OCI-LY1 (cell line): Measurements from ENCODE around the gene FXYD6.

Experiments
- H2AFZ ChIP-seq: fragments of 200-600 bp; sonication (generic), shearing (Covaris generic); 2 replicates; pipeline ENCODE4 v1.6.0; 2014; ENCODE audit warnings: antibody characterized with exemption, mild to moderate bottlenecking, low read length
- H3F3A ChIP-seq: fragments of 200-600 bp; sonication (generic), shearing (Covaris generic); 2 replicates; pipeline ENCODE4 v1.6.0; 2014; ENCODE audit warnings: mild to moderate bottlenecking, antibody characterized with exemption, low read length, moderate library complexity; ENCODE audit not compliant: insufficient read depth
- H3K27ac ChIP-seq: fragments of 200-600 bp; sonication (generic); 2 replicates; pipeline ENCODE4 v1.5.1; 2014; ENCODE audit warnings: low read length, mixed run types, mild to moderate bottlenecking, low read depth; ENCODE audit not compliant: poor library complexity, severe bottlenecking
- H3K27me3 ChIP-seq: fragments of 200-600 bp; sonication (generic); 2 replicates; pipeline ENCODE4 v1.6.0; 2014; ENCODE audit warnings: antibody characterized with exemption, mild to moderate bottlenecking, low read length, moderate library complexity; ENCODE audit not compliant: insufficient read depth
- H3K36me3 ChIP-seq: fragments of 200-600 bp; sonication (generic); 2 replicates; pipeline ENCODE4 v1.6.1; 2014; ENCODE audit warnings: mild to moderate bottlenecking, antibody characterized with exemption, low read length, moderate library complexity, mixed read lengths; ENCODE audit not compliant: insufficient read depth
- H3K4me1 ChIP-seq: fragments of 200-600 bp; sonication (generic); 2 replicates; pipeline ENCODE4 v1.5.1; 2014; ENCODE audit warnings: mild to moderate bottlenecking, low read length, moderate library complexity; ENCODE audit not compliant: insufficient read depth, severe bottlenecking
- H3K4me2 ChIP-seq: fragments of 200-600 bp; sonication (generic), shearing (Covaris generic); 2 replicates; pipeline ENCODE4 v1.6.1; 2014; ENCODE audit warnings: low read length
- H3K4me3 ChIP-seq: fragments of 200-600 bp; sonication (generic); 2 replicates; pipeline ENCODE4 v1.5.1; 2014; ENCODE audit warnings: low read length, low read depth, mild to moderate bottlenecking, mixed read lengths; ENCODE audit not compliant: poor library complexity, severe bottlenecking
- H3K79me2 ChIP-seq: fragments of 200-600 bp; shearing (Covaris generic); 2 replicates; pipeline ENCODE4 v1.6.1; 2016; ENCODE audit warnings: mixed run types, low read length, mixed read lengths; ENCODE audit not compliant: insufficient read depth
- H3K9ac ChIP-seq: fragments of 200-600 bp; sonication (generic), shearing (Covaris generic); 2 replicates; pipeline ENCODE4 v1.6.1; 2014; ENCODE audit warnings: mild to moderate bottlenecking, low read length, mixed read lengths
- H3K9me2 ChIP-seq: fragments of 200-600 bp; sonication (generic), shearing (Covaris generic); 2 replicates; pipeline ENCODE4 v1.6.1; 2014; ENCODE audit warnings: low read depth, mild to moderate bottlenecking, low read length, mixed read lengths
- H3K9me3 ChIP-seq: fragments of 200-600 bp; shearing (Covaris generic); 2 replicates; pipeline ENCODE4 v1.6.1; 2014; ENCODE audit warnings: low read length, mixed read lengths
- H4K20me1 ChIP-seq: fragments of 200-600 bp; sonication (generic), shearing (Covaris generic); 2 replicates; pipeline ENCODE4 v1.6.0; 2016; ENCODE audit warnings: mild to moderate bottlenecking, low read length; ENCODE audit not compliant: insufficient read depth
- CTCF ChIP-seq: fragments of 200-600 bp; sonication (generic), shearing (Covaris generic); IDR thresholded peaks from 2 replicates; pipeline ENCODE4 v1.5.1; 2017; ENCODE audit warnings: mild to moderate bottlenecking, antibody characterized with exemption, low read length, moderate library complexity, mixed read lengths
- EZH2 ChIP-seq: fragments of 200-600 bp; sonication (generic), shearing (Covaris generic); IDR thresholded peaks from 2 replicates; pipeline ENCODE4 v1.8.0; 2017; ENCODE audit warnings: borderline replicate concordance, mixed run types, mild to moderate bottlenecking, antibody characterized with exemption, low read length, moderate library complexity, mixed read lengths

Gene FXYD6

DNA sequence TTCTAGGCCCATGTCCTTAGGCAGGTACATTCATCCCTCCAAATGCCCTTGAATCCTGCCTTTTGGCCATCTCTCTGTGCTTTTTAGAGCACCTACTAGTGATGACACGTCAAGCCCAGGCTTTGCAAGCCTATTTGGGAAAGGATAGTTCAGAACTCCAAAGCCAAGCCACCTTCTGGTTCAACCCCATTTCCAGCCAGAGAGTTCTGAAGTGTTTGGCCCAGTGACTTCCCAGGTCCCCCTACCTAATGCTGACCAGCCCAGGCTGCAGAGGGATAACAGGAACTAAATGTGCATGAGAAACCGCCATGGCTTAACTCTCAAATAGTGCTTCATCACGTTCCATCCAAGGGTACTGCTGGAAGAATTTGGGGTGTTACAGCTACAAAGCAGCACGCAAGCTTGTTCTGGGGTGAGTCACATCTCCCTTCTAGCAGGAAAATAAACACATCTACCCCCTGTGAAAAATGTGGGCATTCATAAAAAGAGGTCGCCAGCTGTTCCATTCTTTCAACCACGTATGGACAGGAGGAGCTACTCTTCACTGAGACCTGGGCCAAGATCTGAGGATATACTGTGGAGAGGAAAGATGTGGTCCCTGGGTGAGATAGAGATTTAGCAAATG, 2.0 kb upstream of the FXYD6 start:
- H3K9me3 ChIP-seq, result no peaks in the 10 kb centered on the region
- H3K4me3 ChIP-seq, result no peak overlapping the region
- no peak overlapping the region for H3K27ac ChIP-seq
- no peak overlapping the region for H3K9ac ChIP-seq
- no peaks in the 10 kb centered on the region for H3K79me2 ChIP-seq
- no peak for TF ChIP-seq CTCF
- TF ChIP-seq EZH2, result no peak
- no peaks in the 10 kb centered on the region for H3K27me3 ChIP-seq
- H3K9me2 ChIP-seq, result no peaks in the 10 kb centered on the region
- no peak overlapping the region for H2AFZ ChIP-seq
- no peaks in the 10 kb centered on the region for H3K36me3 ChIP-seq
- no peaks in the 10 kb centered on the region for H3K4me1 ChIP-seq
- no peaks in the 10 kb centered on the region for H3F3A ChIP-seq
- H4K20me1 ChIP-seq, result no peaks in the 10 kb centered on the region
- no peak overlapping the region for H3K4me2 ChIP-seq

GRCh38 chr11:117877120-117877784, 794 bp upstream of the FXYD6 start:
- no peaks in the 10 kb centered on the region for H3K36me3 ChIP-seq
- no peaks in the 10 kb centered on the region for H3K27me3 ChIP-seq
- no peaks in the 10 kb centered on the region for H3K9me3 ChIP-seq
- no peak overlapping the region for H3K27ac ChIP-seq
- H3K4me3 ChIP-seq, result no peak overlapping the region
- TF ChIP-seq CTCF, result no peak
- no peak for TF ChIP-seq EZH2
- no peaks in the 10 kb centered on the region for H3K79me2 ChIP-seq
- H3K4me2 ChIP-seq, result no peak overlapping the region
- no peaks in the 10 kb centered on the region for H3F3A ChIP-seq
- H3K9me2 ChIP-seq, result no peaks in the 10 kb centered on the region
- H2AFZ ChIP-seq, result no peak overlapping the region
- no peaks in the 10 kb centered on the region for H3K4me1 ChIP-seq
- H3K9ac ChIP-seq, result no peak overlapping the region
- no peaks in the 10 kb centered on the region for H4K20me1 ChIP-seq

DNA sequence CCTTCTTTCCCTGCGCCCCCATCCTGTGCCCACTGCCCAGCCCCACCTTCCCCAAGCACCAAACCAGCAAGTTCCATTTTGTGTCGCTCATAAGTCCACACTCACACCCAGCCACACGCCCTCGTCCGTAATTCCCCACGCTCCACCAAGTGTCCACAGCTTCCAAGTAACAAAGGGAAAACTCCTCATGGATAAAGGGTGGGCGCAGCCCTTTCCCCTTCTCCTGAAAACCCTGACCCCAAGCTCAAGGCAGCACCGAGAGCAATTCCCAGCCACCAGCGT, 458 bp downstream of the FXYD6 start:
- H3K27me3 ChIP-seq, result 0 out of 2 replicates have a peak, but pooled peaks cover 6% of the 10 kb centered on the region
- H3K9ac ChIP-seq, result no peak overlapping the region
- no peaks in the 10 kb centered on the region for H3F3A ChIP-seq
- H3K36me3 ChIP-seq, result no peaks in the 10 kb centered on the region
- no peaks in the 10 kb centered on the region for H3K9me2 ChIP-seq
- no peaks in the 10 kb centered on the region for H3K79me2 ChIP-seq
- H3K4me2 ChIP-seq, result no peak overlapping the region
- H3K4me3 ChIP-seq, result no peak overlapping the region
- H3K9me3 ChIP-seq, result no peaks in the 10 kb centered on the region
- TF ChIP-seq EZH2 (no peak), CTCF (no peak)
- H3K4me1 ChIP-seq, result no peaks in the 10 kb centered on the region
- no peak overlapping the region for H2AFZ ChIP-seq
- H3K27ac ChIP-seq, result no peak overlapping the region
- no peaks in the 10 kb centered on the region for H4K20me1 ChIP-seq
